Stomach (tissue), 4 donors: Measurements from ENCODE around the gene FBN2.

ENCODE experiments used
- EP300 ChIP-seq: sonication (generic); formaldehyde crosslinking; IDR thresholded peaks from one replicate; pipeline ENCODE4 v1.6.1; 2017; ENCODE audit warnings: antibody characterized with exemption
- POLR2A ChIP-seq, 4 donors: fragments of 450-650 bp; IDR thresholded peaks; one replicate each; pipeline ENCODE4 v1.6.1; 2016; ENCODE audit warnings: antibody characterized with exemption in 4 of 4, control low read depth in 2 of 4, mild to moderate bottlenecking in 1 of 4, moderate library complexity in 1 of 4
- POLR2AphosphoS5 ChIP-seq, 3 donors: sonication (generic); formaldehyde crosslinking; IDR thresholded peaks; one replicate each; pipeline ENCODE4 v1.6.1; 2016; ENCODE audit warnings: antibody characterized with exemption in 3 of 3
- TF ChIP-seq, protein P1 (sequence below), 7 experiments: fragments of 450-650 bp in 4 of 7; fragments of 200-600 bp in 3 of 7; sonication (generic) in 3 of 7; IDR thresholded peaks; one replicate each; pipeline ENCODE4 v1.5.1; 2016 to 2019; ENCODE audit warnings: antibody characterized with exemption in 7 of 7, control low read depth in 2 of 7, mild to moderate bottlenecking in 1 of 7

DNA sequence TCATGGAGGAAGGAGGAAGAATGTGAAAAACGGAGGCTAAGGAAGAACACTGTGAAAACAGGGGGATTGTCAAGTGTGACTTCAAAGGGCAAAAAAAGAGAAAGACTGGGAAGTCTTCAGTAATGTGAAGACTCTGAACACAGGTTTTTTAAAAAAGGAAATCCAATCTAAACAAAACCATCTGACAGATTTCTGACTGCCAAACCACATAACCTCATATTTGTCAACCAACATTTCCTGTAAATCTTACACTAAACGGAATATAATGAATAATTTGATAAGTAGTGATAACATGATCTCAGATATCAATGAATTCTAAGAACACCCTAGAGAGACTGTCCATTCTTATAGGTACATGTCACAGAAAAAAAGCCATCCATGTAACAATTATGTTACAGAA is 124.7 kb downstream of the FBN2 start:
- TF ChIP-seq, protein P1, sequence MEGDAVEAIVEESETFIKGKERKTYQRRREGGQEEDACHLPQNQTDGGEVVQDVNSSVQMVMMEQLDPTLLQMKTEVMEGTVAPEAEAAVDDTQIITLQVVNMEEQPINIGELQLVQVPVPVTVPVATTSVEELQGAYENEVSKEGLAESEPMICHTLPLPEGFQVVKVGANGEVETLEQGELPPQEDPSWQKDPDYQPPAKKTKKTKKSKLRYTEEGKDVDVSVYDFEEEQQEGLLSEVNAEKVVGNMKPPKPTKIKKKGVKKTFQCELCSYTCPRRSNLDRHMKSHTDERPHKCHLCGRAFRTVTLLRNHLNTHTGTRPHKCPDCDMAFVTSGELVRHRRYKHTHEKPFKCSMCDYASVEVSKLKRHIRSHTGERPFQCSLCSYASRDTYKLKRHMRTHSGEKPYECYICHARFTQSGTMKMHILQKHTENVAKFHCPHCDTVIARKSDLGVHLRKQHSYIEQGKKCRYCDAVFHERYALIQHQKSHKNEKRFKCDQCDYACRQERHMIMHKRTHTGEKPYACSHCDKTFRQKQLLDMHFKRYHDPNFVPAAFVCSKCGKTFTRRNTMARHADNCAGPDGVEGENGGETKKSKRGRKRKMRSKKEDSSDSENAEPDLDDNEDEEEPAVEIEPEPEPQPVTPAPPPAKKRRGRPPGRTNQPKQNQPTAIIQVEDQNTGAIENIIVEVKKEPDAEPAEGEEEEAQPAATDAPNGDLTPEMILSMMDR (IDR thresholded peaks at IDR 0.05): no peak
- no peak for TF ChIP-seq POLR2AphosphoS5 (IDR thresholded peaks at IDR 0.05)
- no peak for TF ChIP-seq POLR2A (IDR thresholded peaks at IDR 0.05)
- TF ChIP-seq EP300: no peak
